Progenitor cell of endocrine pancreas (in vitro differentiated cells): ENCODE data around the gene PLEKHM3. TPM values are rescaled to one million over a fixed set of nuclear protein-coding genes. Genes with fewer than 3 reads are reported as not detected.

Experiments
- DNase-seq: peaks from one replicate; pipeline ENCODE4 v3.0.0; 2021; ENCODE audit warnings: low spot score; ENCODE audit not compliant: unreplicated experiment
- H3K27ac Mint-ChIP-seq: 2 replicates; pipeline ENCODE4 v1.8.0; 2021; ENCODE audit warnings: mild to moderate bottlenecking, moderate library complexity, mixed read lengths
- H3K27me3 Mint-ChIP-seq: 2 replicates; pipeline ENCODE4 v1.8.0; 2021; ENCODE audit warnings: mixed read lengths
- H3K36me3 Mint-ChIP-seq: 2 replicates; pipeline ENCODE4 v1.8.0; 2022; ENCODE audit warnings: mixed read lengths; ENCODE audit not compliant: insufficient read depth
- H3K4me1 Mint-ChIP-seq: 2 replicates; pipeline ENCODE4 v1.8.0; 2021; ENCODE audit warnings: low read depth, mixed read lengths
- H3K4me3 Mint-ChIP-seq: 2 replicates; pipeline ENCODE4 v1.8.0; 2021; ENCODE audit warnings: low read depth, mild to moderate bottlenecking, moderate library complexity, mixed read lengths
- H3K9me3 Mint-ChIP-seq: 2 replicates; pipeline ENCODE4 v1.8.0; 2021; ENCODE audit warnings: low read depth, mixed read lengths
- total RNA-seq: library from RNA; stranded (reverse); gene quantifications from 2 replicates; pipeline ENCODE4 v1.2.1, GENCODE V29; 2021
- TF ChIP-seq, protein P1 (sequence below): fragments of 200-600 bp; sonication (generic); IDR thresholded peaks from one replicate; pipeline ENCODE4 v1.5.0; 2021; ENCODE audit warnings: antibody characterized with exemption, mild to moderate bottlenecking; ENCODE audit not compliant: unreplicated experiment

PLEKHM3 gene
- total RNA-seq, 1 donor from 2014 or later: 19.2 TPM

GRCh38 chr2:207881902-207882301 is 143.4 kb downstream of the PLEKHM3 start:
- H3K4me3 Mint-ChIP-seq: no peak overlapping the region
- no peak overlapping the region for H3K27ac Mint-ChIP-seq
- no peaks in the 10 kb centered on the region for H3K27me3 Mint-ChIP-seq
- H3K4me1 Mint-ChIP-seq: peaks cover 11% of the 10 kb centered on the region
- H3K36me3 Mint-ChIP-seq: no peaks in the 10 kb centered on the region
- H3K9me3 Mint-ChIP-seq: no peaks in the 10 kb centered on the region
- no peak for DNase-seq
- TF ChIP-seq, protein P1, sequence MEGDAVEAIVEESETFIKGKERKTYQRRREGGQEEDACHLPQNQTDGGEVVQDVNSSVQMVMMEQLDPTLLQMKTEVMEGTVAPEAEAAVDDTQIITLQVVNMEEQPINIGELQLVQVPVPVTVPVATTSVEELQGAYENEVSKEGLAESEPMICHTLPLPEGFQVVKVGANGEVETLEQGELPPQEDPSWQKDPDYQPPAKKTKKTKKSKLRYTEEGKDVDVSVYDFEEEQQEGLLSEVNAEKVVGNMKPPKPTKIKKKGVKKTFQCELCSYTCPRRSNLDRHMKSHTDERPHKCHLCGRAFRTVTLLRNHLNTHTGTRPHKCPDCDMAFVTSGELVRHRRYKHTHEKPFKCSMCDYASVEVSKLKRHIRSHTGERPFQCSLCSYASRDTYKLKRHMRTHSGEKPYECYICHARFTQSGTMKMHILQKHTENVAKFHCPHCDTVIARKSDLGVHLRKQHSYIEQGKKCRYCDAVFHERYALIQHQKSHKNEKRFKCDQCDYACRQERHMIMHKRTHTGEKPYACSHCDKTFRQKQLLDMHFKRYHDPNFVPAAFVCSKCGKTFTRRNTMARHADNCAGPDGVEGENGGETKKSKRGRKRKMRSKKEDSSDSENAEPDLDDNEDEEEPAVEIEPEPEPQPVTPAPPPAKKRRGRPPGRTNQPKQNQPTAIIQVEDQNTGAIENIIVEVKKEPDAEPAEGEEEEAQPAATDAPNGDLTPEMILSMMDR: no peak

DNA sequence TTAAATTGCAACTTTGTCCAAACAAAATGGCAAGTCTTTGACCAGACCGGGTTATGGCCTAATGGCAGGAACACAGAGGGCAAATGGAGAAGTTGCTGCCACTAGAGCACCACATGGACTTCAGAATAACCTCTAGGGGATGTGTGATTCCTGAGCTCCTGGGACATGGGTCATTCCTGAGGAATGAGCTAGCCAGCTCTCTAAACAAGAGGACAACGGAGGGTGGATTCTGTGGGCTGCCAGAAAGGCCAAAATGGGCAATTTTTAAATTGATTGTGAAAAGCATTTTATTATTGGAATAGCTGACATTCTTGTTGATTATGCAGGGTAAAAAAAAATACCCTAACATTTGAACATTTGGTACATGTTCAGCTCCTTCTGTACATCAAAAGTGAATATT is 145.8 kb downstream of the PLEKHM3 start:
- TF ChIP-seq, protein P1: no peak
- peaks cover 23% of the 10 kb centered on the region for H3K4me1 Mint-ChIP-seq
- no peak overlapping the region for H3K27ac Mint-ChIP-seq
- DNase-seq: no peak
- no peak overlapping the region for H3K4me3 Mint-ChIP-seq
- no peaks in the 10 kb centered on the region for H3K27me3 Mint-ChIP-seq
- no peaks in the 10 kb centered on the region for H3K36me3 Mint-ChIP-seq
- H3K9me3 Mint-ChIP-seq: no peaks in the 10 kb centered on the region

DNA sequence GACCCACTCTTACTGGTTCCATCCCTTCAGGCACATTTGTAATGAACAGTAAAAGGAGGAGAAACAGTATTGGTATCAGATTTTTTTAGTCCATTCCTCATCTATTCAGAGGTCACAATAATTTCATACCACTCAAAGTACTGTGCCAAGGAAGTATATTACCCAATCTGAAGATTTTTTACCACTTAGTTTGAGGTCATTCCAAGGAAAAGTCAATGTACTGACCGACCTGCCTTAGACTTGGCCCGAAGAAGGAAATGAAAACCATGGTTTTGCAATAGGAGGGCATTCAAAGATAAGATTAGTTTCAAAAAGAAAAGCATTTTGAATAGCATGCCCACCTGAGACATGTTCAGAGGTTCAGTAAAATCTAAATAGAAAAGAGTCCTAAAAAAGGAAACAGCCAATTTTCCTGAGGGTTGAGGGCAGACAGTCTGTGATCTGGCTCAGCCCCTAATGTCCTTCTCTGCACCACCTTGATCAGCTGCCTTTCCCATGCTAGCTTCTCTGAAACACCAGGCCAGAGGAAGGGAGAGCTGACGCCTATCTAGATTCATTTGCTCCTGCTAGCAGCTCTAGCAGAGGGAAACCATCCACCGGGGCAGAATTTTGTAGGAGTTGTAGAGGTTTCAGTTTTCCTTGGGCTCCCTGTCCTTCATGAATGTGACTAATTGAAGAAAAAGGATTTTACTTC is 148.3 kb downstream of the PLEKHM3 start:
- H3K27ac Mint-ChIP-seq: peak overlapping the region; percentile 83
- H3K36me3 Mint-ChIP-seq: peaks cover 1% of the 10 kb centered on the region
- TF ChIP-seq, protein P1: no peak
- H3K4me3 Mint-ChIP-seq: no peak overlapping the region
- DNase-seq: no peak
- no peaks in the 10 kb centered on the region for H3K9me3 Mint-ChIP-seq
- H3K4me1 Mint-ChIP-seq: peaks cover 34% of the 10 kb centered on the region
- no peaks in the 10 kb centered on the region for H3K27me3 Mint-ChIP-seq

DNA sequence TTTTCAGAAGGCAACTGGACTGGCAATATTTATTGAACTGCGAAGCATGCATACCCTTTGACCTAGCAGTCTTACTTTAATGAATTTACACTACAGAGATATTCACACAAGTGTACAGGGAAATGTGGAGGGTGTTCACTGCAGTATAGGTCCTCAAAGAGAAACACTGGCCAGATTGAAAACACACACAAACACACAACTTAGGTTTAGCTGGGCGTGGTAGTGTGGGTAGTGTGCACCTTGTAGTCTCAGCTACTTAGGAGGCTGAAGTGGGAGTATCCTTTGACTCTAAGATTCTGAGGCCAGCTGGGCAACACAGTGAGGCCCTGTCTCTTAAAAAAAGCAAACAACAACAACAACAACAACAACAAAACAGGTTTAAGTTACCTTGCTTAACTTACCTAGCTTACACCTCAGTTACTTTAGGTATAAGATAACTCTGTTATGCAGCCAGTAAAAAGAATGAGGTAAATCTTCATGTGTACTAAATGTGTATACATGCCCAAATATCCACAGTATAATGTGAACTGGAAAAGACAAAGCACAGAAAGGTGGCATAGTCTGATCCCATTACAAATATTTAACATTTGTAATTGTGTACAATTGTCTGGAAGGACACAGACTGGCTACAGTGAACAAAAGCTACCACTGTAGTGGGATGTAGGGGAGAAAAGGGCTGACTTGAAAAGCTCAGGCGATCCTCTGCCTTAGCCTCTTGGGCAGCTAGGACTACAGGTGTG is 149.7 kb downstream of the PLEKHM3 start:
- no peak for DNase-seq
- H3K4me3 Mint-ChIP-seq: no peak overlapping the region
- H3K27me3 Mint-ChIP-seq: no peaks in the 10 kb centered on the region
- peaks cover 34% of the 10 kb centered on the region for H3K4me1 Mint-ChIP-seq
- H3K9me3 Mint-ChIP-seq: no peaks in the 10 kb centered on the region
- peak overlapping the region; percentile 59 for H3K27ac Mint-ChIP-seq
- TF ChIP-seq, protein P1: no peak
- H3K36me3 Mint-ChIP-seq: peaks cover 1% of the 10 kb centered on the region

- TF ChIP-seq, protein P1: no peak
- H3K9me3 Mint-ChIP-seq: no peaks in the 10 kb centered on the region
- H3K4me3 Mint-ChIP-seq: no peak overlapping the region
- DNase-seq: no peak
- peaks cover 1% of the 10 kb centered on the region for H3K36me3 Mint-ChIP-seq
- H3K27me3 Mint-ChIP-seq: no peaks in the 10 kb centered on the region
- no peak overlapping the region for H3K27ac Mint-ChIP-seq
- peaks cover 46% of the 10 kb centered on the region for H3K4me1 Mint-ChIP-seq
Observed at GRCh38 chr2:207873794-207874193, 151.5 kb downstream of the PLEKHM3 start.
